ENCODE results near the gene KBTBD8.

Gene KBTBD8

DNA sequence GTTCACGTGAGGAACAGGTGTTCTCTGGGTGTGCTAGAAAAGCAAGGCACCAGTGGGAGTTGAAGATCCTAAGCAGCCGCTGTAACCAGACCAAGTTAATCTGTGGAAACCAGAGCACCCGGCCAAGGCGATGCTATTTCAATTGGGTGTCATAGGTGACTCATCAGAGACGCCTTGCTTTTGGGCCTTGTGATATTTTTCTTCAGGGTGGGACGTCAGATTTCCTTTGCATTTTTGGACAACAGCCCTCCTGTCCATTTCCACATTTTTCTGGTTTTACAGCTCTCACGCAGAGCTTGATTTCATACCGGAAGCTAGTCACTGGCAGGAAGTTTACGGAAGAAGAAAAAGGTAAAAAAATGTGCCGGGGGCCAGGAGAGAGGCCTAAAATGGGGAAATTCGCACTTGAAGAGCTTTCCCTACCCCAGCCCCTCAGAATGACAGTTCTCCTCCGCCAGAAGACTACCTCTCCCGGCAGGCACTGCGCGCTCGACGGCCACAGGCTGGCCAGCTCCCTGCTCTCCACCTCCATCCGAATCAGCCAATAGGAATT is 471 bp upstream of the KBTBD8 start:
- H3K27ac ChIP-seq: peak overlapping the region; percentile 77
- in situ Hi-C loops (cut with HindIII; ENCODE audit: low pct_ligation_motif_present, low sequenced_read_pairs): no loop called here
- DNase-seq: peak; percentile 84

DNA sequence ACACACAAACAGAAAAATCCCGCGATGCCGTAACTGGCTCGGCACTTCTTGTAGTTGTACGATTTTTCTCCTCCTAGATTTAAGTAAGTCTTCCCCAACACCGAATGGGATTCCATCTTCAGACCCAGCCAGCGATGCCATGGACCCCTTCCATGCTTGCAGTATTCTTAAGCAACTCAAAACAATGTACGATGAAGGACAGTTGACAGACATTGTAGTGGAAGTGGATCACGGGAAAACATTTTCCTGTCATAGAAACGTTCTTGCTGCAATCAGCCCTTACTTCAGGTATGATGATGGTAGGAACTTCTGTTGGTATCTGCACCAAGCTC is 763 bp downstream of the KBTBD8 start:
- Histone ChIP-seq H3K36me3 (replicated peaks) (peaks cover 3% of the 10 kb centered on the region), H3K27me3 (replicated peaks) (no peaks in the 10 kb centered on the region), H3K27ac (peak overlapping the region; percentile 73), H3K4me3 (ENCODE audit: low read depth, low read length) (peak overlapping the region; percentile 84)
- no peak for DNase-seq
- in situ Hi-C loops (cut with HindIII; ENCODE audit: low pct_ligation_motif_present, low sequenced_read_pairs): no loop called here
- TF ChIP-seq, protein P1, sequence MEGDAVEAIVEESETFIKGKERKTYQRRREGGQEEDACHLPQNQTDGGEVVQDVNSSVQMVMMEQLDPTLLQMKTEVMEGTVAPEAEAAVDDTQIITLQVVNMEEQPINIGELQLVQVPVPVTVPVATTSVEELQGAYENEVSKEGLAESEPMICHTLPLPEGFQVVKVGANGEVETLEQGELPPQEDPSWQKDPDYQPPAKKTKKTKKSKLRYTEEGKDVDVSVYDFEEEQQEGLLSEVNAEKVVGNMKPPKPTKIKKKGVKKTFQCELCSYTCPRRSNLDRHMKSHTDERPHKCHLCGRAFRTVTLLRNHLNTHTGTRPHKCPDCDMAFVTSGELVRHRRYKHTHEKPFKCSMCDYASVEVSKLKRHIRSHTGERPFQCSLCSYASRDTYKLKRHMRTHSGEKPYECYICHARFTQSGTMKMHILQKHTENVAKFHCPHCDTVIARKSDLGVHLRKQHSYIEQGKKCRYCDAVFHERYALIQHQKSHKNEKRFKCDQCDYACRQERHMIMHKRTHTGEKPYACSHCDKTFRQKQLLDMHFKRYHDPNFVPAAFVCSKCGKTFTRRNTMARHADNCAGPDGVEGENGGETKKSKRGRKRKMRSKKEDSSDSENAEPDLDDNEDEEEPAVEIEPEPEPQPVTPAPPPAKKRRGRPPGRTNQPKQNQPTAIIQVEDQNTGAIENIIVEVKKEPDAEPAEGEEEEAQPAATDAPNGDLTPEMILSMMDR (IDR thresholded peaks at IDR 0.05; ENCODE audit: low read depth, low read length, missing control alignments): no peak

More for the DNA sequence above, 471 bp upstream of the KBTBD8 start:
- peak overlapping the region; percentile 41 for H3K4me3 ChIP-seq (ENCODE audit: low read depth, low read length)
- no peaks in the 10 kb centered on the region for H3K27me3 ChIP-seq (replicated peaks)
- TF ChIP-seq, protein P1 (IDR thresholded peaks at IDR 0.05; ENCODE audit: low read depth, low read length, missing control alignments): no peak
- H3K36me3 ChIP-seq (replicated peaks): no peaks in the 10 kb centered on the region

DNA sequence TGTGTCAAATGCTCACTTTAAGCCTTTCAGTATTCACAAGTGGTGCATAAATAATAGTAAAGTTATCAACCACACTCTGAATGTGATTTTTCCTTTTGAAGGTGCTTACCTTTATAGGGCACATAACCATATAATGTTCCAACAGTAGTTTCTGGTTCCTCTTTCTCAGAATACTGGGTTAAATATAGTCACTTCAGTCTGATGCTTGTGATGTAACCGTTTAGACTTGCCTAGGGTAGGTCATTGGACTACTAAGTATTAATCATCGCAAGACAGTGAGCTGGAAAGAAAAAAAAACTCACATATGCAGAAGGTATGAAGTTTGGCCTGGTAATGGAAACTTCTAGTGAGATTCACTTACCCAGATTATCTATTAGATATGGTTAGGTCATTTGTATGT is 1.9 kb downstream of the KBTBD8 start:
- H3K27ac ChIP-seq: peak overlapping the region; percentile 62
- TF ChIP-seq, protein P1 (IDR thresholded peaks at IDR 0.05; ENCODE audit: low read depth, low read length, missing control alignments): no peak
- H3K27me3 ChIP-seq (replicated peaks): no peaks in the 10 kb centered on the region
- in situ Hi-C loops (cut with HindIII; ENCODE audit: low pct_ligation_motif_present, low sequenced_read_pairs): no loop called here
- H3K4me3 ChIP-seq (ENCODE audit: low read depth, low read length): no peak overlapping the region
- H3K36me3 ChIP-seq (replicated peaks): peaks cover 5% of the 10 kb centered on the region
- peak; percentile 56 for DNase-seq

DNA sequence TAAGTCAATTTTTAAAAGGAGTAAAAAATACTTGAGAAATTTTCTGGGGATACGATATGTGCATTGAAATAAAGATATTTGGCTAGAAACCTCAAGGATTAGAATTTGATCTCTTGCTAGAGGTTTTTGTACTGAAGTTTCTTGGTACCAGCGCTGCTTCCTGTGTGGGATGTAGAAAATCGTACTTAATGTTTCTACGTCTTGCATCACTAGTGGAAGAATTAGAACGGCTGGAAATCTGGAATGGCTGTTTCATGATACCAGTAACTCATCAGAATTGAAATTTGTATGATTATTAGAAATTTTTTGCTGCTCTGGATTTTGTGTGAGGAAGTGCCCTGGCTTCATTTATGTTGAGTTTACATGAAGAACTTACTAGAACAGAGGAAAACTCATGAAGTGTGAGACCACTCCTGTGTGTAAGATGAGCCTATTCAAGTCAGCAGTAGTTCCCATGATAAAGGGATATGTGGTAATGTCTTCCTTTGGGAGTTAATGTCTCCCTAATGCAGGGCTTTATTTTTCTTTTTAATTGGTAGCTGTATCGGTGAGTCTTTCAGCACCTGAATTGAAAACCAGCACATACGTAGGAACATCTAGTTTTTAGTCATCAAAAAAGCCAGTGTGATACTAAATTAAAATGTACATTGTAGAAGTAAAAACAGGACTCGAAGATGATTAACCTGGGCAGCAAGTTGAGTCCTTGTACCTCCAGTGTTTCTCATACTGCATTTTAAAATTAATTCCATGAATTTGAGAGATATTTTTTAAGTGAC is 3.2 kb downstream of the KBTBD8 start:
- TF ChIP-seq, protein P1 (IDR thresholded peaks at IDR 0.05; ENCODE audit: low read depth, low read length, missing control alignments): no peak
- no peaks in the 10 kb centered on the region for H3K27me3 ChIP-seq (replicated peaks)
- H3K4me3 ChIP-seq (ENCODE audit: low read depth, low read length): no peak overlapping the region
- no peak for DNase-seq
- H3K36me3 ChIP-seq (replicated peaks): peaks cover 5% of the 10 kb centered on the region
- in situ Hi-C loops (cut with HindIII; ENCODE audit: low pct_ligation_motif_present, low sequenced_read_pairs): no loop called here
- no peak overlapping the region for H3K27ac ChIP-seq

DNA sequence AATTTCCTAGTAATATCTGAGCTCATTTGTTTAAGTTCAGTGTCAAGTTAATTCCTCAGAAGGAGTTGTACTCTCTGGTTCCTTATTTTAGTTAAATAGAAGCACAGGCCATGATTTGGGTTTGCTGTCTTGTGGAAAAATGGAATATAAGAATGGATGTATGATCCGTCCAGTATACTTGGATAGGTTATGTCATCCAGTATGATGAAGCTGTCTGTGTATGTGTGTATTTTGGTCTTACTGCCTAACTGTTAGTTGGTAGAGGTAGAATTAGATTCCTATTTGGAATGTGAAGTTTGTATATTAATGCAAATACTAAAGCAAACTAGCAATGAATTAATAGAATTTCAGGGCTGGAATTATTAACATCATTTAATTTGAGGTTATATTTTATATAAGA is 7.9 kb downstream of the KBTBD8 start:
- in situ Hi-C loops (cut with HindIII; ENCODE audit: low pct_ligation_motif_present, low sequenced_read_pairs): no loop called here
- DNase-seq: no peak
- H3K27me3 ChIP-seq (replicated peaks): no peaks in the 10 kb centered on the region
- peaks cover 5% of the 10 kb centered on the region for H3K36me3 ChIP-seq (replicated peaks)
- H3K27ac ChIP-seq: peak overlapping the region; percentile 78
- no peak overlapping the region for H3K4me3 ChIP-seq (ENCODE audit: low read depth, low read length)
- TF ChIP-seq, protein P1 (IDR thresholded peaks at IDR 0.05; ENCODE audit: low read depth, low read length, missing control alignments): no peak
